Activated CD4-positive, alpha-beta T cell treated with anti-CD3 and anti-CD28 coated beads for 24 hours (primary cell): ENCODE data around the gene SMIM10.
A peak's percentile ranks its signal among the peaks of the same experiment; 100 is the strongest.
"Not testable (repeated sequence)": the region's sequence is repeated elsewhere in the genome, so short reads cannot be mapped to it uniquely, and the experiment has no call there.

Experiments used
- DNase-seq, 2 donors: peaks; one replicate each; pipeline ENCODE4 v3.0.0-alpha.2; 2020; ENCODE audit warnings: low read depth in 2 of 2

Gene SMIM10

GRCh38 chrX:134990801-134991481 is at the start of gene SMIM10:
Gene SMIM10 (plus strand): TSS chrX:134990991. CDS start chrX:134991096, 105 bp downstream.
- DNase-seq, result peak in 1 of 2 donors; percentile 6

- DNase-seq, result not testable (repeated sequence)
Observed at GRCh38 chrX:134946364-134946763, 44.4 kb upstream of the SMIM10 start.

- DNase-seq, result no peak
Observed at GRCh38 chrX:134948333-134949241, 42.2 kb upstream of the SMIM10 start.

- DNase-seq, result no peak
Observed at GRCh38 chrX:134949271-134949670, 41.5 kb upstream of the SMIM10 start.

GRCh38 chrX:134957836-134958235 is 33.0 kb upstream of the SMIM10 start:
- no peak for DNase-seq

- DNase-seq, result not testable (repeated sequence)
Observed at GRCh38 chrX:134960366-134960765, 30.4 kb upstream of the SMIM10 start.

- DNase-seq, result no peak
Observed at GRCh38 chrX:134963041-134963440, 27.8 kb upstream of the SMIM10 start.

- no peak for DNase-seq
Observed at GRCh38 chrX:134969726-134970125, 21.1 kb upstream of the SMIM10 start.

- DNase-seq, result no peak
Observed at GRCh38 chrX:134971926-134972325, 18.9 kb upstream of the SMIM10 start.

GRCh38 chrX:134975516-134975915 is 15.3 kb upstream of the SMIM10 start:
- DNase-seq, result no peak

- DNase-seq, result no peak
Observed at GRCh38 chrX:134981910-134982309, 8.9 kb upstream of the SMIM10 start.

GRCh38 chrX:134982748-134983147 is 8.0 kb upstream of the SMIM10 start:
- DNase-seq, result no peak

GRCh38 chrX:134985479-134985878 is 5.3 kb upstream of the SMIM10 start:
- no peak for DNase-seq

- no peak for DNase-seq
Observed at GRCh38 chrX:134990475-134990800, 353 bp upstream of the SMIM10 start.

GRCh38 chrX:134997646-134998045 is 6.9 kb downstream of the SMIM10 start:
- no peak for DNase-seq

GRCh38 chrX:134998246-134998645 is 7.5 kb downstream of the SMIM10 start:
- no peak for DNase-seq

GRCh38 chrX:134999469-134999868 is 8.7 kb downstream of the SMIM10 start:
- no peak for DNase-seq

- DNase-seq, result no peak
Observed at GRCh38 chrX:135000516-135000915, 9.7 kb downstream of the SMIM10 start.

- peak; percentile 79 to 80 for DNase-seq
Observed at GRCh38 chrX:135003876-135004623, 13.3 kb downstream of the SMIM10 start.

GRCh38 chrX:135006187-135006586 is 15.4 kb downstream of the SMIM10 start:
- DNase-seq, result no peak

GRCh38 chrX:135009057-135009610 is 18.3 kb downstream of the SMIM10 start:
- no peak for DNase-seq

GRCh38 chrX:135009838-135010237 is 19.0 kb downstream of the SMIM10 start:
- no peak for DNase-seq
